DMS153 treated with DMSO at 0.1 percent for 48 hours (cell line): ENCODE results near the gene CMKLR1.

Source experiments
- DNase-seq: peaks from one replicate; lab custom pipeline; 2025; ENCODE audit not compliant: unreplicated experiment; lab: John Stamatoyannopoulos, UW

The CMKLR1 gene, protein sequence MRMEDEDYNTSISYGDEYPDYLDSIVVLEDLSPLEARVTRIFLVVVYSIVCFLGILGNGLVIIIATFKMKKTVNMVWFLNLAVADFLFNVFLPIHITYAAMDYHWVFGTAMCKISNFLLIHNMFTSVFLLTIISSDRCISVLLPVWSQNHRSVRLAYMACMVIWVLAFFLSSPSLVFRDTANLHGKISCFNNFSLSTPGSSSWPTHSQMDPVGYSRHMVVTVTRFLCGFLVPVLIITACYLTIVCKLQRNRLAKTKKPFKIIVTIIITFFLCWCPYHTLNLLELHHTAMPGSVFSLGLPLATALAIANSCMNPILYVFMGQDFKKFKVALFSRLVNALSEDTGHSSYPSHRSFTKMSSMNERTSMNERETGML

DNA sequence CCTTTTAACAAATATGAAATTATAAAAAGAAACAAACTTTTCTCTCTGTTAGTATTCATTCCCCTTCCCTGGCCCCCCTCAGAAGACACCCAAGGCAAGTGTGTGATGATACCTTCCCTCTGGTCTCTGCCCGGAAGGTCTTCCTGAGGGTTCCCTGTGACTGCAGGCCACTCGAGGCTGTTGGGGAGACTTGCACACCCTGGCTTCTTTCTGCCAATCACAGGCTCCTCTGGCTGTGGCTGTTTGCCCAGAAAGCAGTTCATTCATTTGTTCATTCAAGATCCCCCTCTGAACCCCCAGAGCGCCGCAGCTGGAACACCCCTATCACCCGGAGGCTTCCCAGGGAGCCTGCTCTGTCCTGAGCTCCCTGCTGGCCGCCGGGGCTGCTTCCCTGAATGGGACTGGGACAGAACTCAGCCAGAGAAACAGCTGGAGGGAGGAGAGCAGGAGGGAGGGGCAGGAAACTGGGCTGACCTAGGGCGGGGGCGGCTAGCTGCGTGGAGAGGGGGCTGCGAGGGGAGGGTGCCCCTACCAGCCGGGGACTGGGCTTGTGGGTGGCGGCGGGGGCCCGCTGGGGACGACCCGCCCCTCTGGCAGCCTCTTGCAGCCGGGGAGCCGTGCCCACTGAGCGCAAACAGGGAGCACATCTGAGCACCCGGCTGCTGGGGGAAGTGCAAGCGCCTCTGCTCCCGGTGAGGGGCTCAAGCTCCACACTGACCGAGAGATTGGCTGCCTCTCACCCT, at the start of gene CMKLR1:
CMKLR1 (minus strand) TSS at position 397 of the 743 bp plus-strand sequence. CDS start 45,720 bp downstream, outside the sequence.
- no peak for DNase-seq

DNA sequence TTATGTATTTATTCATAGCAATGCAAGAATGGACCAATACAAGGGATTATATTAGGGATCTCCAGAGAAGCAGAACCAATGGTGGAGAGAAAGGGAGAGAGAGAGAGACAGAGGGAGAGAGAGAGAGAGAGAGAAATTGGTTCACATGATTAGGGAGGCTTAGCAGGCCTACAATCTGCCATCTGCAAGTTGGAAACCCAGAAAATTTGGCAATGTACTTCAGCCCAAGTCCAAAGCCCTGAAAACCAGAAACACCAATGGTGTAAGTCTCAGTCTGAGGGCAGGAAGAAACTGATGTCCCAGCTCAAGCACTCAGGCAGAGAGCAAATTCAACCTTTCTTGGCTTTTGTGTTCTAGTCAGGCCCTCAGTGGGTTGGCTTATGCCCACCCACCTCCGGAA, 48.7 kb upstream of the CMKLR1 start:
- DNase-seq: no peak

DNA sequence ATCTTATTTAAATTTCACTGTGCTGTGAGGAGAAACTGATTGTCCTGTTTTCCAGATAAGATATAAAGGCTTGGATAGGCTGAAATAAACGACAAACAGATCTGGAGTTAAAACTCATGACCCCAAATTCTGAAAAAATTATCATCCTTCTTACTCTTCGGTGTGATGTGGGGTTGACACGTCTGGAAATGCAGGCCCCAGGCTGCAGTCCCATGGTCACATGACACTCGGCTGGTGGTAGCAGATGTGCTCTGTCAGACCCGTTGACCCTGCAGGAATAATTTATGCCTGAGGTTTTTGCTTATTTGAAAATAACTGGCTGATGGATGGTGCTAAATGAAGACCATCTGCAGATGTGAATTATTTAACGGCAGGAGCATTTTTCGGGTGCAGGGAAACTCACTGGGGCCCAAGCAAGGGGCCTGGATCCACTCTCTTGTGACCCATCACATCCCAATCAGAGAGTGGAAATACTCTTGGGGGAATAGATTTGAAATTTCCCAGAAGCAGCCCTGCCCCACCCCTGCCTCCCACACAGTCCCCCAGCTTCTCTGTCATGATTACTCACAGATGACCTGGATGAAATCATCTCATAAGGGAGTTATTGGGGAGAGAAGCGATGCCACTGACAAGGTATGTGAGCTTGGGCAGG, 47.7 kb upstream of the CMKLR1 start:
- DNase-seq: no peak

DNA sequence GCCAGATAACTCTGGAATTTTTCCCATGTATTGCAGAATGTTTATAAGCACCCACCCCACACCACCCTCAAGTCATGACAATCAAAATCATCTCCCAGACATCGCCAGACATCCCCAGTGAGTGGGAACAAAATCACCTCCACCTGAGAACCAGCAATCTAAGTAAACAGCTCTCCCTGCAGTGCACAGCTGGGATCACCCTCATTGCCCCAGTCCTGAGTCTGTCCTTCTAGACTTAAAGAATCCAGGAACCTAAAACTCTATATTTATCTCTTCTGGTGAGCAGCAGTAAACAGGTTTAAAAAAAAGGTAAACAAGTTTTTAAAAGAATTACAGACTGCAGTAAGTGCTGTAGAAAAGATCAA, 43.3 kb upstream of the CMKLR1 start:
- no peak for DNase-seq

GRCh38 chr12:108381787-108382436, 42.8 kb upstream of the CMKLR1 start:
- DNase-seq: no peak

DNA sequence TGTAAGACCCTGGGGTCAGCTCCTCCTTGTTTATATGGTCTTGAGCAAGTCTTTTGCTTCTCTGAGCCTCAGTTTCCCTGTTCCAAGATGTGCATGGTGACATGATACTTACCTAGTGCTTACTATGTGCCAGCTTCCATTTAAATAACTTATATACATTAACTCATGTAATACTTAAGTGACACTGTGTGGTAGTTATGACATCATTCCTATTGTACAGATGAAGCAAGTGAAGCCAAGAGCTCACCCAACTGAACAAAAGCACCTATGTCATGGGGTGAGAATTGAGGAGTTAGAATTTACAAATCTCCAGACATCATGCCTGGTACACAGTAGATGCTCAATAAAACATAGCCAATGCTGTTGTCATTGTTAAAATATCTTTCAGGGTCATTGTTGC, 41.3 kb upstream of the CMKLR1 start:
- DNase-seq: no peak

GRCh38 chr12:108379823-108380222, 40.7 kb upstream of the CMKLR1 start:
- DNase-seq: no peak

DNA sequence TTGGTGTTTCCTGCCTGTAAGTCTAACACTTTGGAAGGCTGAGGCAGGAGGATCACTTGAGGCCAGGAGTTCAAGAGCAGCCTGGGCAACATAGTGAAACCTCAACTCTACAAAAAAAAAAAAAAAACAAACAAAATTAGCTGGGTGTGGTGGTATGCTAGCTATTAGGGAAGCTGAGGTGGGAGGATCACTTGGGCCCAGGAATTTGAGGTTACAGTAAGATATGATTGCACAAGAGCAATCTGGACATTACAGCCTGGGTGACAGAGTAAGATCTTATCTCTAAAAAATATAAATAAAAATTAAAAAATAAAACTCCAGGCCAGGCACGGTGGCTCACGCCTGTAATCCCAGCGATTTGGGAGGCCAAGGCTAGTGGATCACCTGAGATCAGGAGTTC, 39.8 kb upstream of the CMKLR1 start:
- no peak for DNase-seq

DNA sequence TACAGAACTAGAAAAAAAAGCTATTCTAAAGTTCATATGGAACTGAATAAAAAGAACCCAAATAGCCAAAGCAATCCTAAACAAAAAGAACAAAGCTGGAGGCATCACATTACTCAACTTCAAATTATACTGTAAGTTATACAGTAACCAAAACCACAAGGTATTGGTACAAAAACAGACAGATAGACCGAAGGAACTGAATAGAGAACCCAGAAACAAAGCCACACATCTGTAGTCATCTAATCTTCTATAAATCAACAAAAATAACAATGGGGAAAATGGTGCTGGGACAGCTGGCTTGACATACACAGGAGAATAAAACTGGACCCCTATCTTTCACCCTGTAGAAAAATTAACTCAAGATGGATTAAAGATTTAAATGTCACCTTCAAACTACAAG, 38.1 kb upstream of the CMKLR1 start:
- no peak for DNase-seq

- no peak for DNase-seq
These were observed 37.0 kb upstream of the CMKLR1 start for GRCh38 chr12:108375986-108376663.

GRCh38 chr12:108374596-108375320, 35.6 kb upstream of the CMKLR1 start:
- no peak for DNase-seq

DNA sequence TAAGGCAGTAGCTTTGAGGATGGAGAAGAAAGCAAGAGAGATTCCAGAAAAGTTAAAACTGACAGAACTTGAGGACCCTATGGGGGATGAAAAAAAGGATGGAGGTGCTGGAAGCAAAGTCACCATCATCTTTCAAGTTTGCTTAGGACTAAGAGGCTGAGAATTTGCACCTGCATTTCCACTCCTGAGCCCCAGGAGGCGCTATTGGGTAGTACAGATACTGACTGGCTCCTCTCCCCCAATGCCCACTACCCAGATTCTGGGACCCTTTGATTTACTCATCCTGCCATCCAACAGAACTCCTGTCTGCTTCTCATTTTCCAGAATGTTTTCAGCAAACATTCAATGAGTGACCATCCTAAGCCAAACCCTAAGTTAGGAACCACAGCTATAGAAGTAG, 34.0 kb upstream of the CMKLR1 start:
- no peak for DNase-seq

DNA sequence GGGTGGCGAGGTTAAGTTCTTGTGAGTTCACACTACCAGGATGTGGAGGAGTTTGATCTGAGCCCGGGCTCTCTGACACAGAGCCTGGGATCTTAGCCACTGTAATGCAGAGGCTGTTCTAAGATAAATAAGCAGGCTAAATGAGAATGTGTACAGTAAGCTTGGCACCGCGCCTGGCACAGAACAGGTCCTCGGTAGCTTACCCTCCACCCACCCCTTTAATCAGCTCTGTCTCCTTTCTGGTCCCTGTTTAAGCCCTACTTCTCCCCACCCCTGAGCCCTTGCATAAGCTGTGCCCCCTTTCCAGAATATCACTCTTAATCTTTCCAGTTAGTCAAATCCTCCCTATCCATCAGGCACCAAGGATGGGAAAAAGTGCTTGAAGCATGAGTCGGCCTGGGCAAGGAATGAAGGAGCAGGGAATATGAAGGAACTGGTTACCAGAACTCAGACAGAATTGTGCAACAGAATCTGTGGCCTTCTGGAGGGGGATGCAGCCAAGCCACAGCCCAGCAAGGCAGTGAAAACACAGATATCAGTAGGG, 32.8 kb upstream of the CMKLR1 start:
- DNase-seq: no peak

GRCh38 chr12:108370415-108370814, 31.3 kb upstream of the CMKLR1 start:
- no peak for DNase-seq

GRCh38 chr12:108369736-108370396, 30.8 kb upstream of the CMKLR1 start:
- no peak for DNase-seq

DNA sequence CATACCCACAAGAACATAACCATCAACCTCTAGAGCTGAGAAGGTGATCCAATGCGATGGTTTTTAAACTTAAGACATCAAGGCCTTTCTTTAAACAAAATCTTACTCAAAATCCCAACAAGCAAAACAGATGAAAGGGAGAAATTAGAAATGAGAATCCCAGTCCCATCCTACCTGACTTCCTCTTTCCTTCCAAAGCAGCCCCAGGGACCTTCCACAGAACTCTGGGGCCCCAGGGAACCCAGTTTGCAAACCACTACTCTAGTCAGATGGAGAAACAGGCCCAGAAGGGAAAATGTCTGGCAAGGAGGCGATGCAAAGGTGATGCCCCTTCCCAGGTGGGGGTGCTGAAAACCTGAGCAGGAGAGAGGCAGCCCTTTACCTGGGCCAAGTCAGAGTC, 29.0 kb upstream of the CMKLR1 start:
- DNase-seq: no peak

- no peak for DNase-seq
These were observed 28.3 kb upstream of the CMKLR1 start for GRCh38 chr12:108367436-108367835.

- DNase-seq: no peak
These were observed 26.2 kb upstream of the CMKLR1 start for GRCh38 chr12:108365324-108365723.

DNA sequence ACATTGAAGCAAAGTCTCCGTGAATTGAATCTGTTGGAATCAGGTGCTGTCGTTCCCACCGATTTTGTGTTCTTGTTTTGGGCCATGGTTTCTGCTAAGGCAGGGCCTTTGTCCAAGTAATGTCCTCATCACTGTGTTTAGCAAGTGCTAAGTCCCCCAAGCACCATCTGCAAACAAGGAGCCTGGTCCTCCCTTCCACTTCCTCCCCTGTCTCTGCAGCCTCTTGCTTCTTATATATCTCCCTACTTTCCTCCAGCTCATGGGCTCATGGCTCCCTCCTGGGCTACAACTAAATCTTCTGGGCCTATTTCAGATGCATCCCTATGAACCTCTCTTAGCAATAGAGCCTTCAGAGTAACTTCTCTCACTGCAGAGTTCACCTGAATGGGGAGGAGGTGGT, 25.8 kb upstream of the CMKLR1 start:
- no peak for DNase-seq

GRCh38 chr12:108363565-108363964, 24.5 kb upstream of the CMKLR1 start:
- DNase-seq: no peak
